ENCODE measurements around the gene ANKS1B.

ANKS1B gene

DNA sequence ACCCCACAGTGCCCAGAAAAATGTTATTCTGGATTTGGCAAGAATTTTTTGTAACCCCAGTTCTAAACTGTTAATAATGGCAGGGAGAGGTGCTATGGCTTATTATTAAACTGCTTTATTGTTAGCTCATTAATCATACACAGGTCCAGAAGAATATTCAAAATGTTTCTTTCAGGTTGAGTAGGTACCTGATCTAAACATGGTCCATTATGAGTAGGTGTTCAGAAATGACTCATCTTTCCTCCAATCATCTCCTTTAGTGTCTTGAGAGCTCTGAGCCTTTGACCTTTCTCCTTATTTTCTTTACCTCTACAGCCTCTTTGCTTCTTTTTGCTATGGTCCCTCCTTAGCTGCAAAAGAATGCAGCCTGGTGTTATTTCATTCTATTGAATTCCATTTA lies 548.2 kb downstream of the ANKS1B start:
- no peak for DNase-seq

GRCh38 chr12:99435095-99435791 lies 549.5 kb downstream of the ANKS1B start:
- DNase-seq = no peak

DNA sequence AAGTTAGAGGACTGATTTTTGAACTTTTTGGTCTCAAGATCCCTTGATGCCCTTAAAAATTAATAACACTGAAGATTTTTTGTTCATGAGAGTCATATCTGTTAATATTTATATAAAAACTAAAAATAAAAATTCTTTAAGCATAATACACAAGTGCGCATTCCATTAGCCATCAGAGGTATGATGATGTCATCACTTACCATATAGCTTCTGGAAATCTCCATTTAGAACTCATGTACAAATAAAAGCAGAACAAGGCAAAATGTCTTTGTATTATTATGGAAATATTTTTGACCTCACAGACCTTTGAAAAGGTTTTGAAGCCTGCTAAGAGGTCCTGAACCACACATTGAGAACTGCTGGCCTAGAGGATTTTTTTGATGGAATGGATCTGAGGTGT lies 551.6 kb downstream of the ANKS1B start:
- DNase-seq = no peak

GRCh38 chr12:99431203-99431602 lies 553.5 kb downstream of the ANKS1B start:
- DNase-seq = no peak

GRCh38 chr12:99427104-99427503 lies 557.6 kb downstream of the ANKS1B start:
- no peak for DNase-seq

- DNase-seq = peak; percentile 5
These were observed 566.4 kb downstream of the ANKS1B start for GRCh38 chr12:99418379-99418778.

- DNase-seq = peak; percentile 50
These were observed 571.0 kb downstream of the ANKS1B start for GRCh38 chr12:99413751-99414150.

- peak; percentile 45 for DNase-seq
These were observed 591.0 kb downstream of the ANKS1B start for GRCh38 chr12:99393763-99394162.

- DNase-seq = peak; percentile 20
These were observed 592.5 kb downstream of the ANKS1B start for GRCh38 chr12:99392091-99392850.

GRCh38 chr12:99390707-99391106 lies 594.0 kb downstream of the ANKS1B start:
- no peak for DNase-seq

DNA sequence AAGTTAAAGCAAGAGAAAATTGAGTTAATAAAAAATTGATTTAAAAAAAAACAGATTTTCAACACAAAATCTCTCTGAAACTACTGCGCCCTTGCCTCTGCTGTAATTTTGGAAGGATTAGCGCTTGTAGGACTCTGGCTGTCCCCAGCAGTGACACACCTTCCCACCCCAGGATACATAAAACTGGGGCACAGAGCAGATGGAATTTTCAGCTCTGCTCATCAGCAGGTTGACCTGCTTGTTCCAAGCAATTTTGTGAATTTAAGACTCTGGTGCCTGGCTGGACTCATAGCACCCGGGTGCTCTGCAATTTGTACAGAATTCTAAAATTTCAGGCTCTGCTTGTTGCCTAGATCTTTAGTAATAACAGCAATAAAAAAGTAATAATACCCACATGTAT lies 595.0 kb downstream of the ANKS1B start:
- DNase-seq = no peak

- no peak for DNase-seq
These were observed 596.0 kb downstream of the ANKS1B start for GRCh38 chr12:99388671-99389195.

- no peak for DNase-seq
These were observed 597.1 kb downstream of the ANKS1B start for GRCh38 chr12:99387661-99388060.

GRCh38 chr12:99386907-99387306 lies 597.8 kb downstream of the ANKS1B start:
- peak; percentile 54 for DNase-seq

- no peak for DNase-seq
These were observed 601.5 kb downstream of the ANKS1B start for GRCh38 chr12:99383258-99383657.

DNA sequence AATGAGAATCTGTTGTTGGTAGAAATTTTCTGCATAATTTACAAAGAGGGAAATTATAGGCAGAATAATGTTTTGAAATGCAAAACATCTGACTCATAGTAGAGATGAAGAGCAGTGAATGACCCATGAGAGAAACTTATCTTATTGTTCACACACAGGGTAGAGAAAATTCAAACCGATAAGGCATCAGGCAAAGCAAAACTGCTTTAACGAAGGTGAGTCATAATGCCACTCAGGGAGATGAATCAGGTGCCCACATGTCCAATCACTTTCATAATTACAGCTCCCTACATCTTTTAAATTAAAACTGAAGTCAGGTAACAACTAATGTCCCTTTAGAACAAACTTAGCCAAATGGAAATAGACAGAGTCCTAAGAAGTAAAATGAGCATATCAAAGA lies 602.7 kb downstream of the ANKS1B start:
- no peak for DNase-seq

GRCh38 chr12:99380701-99381100 lies 604.0 kb downstream of the ANKS1B start:
- no peak for DNase-seq

- no peak for DNase-seq
These were observed 610.7 kb downstream of the ANKS1B start for GRCh38 chr12:99374023-99374422.

- no peak for DNase-seq
These were observed 612.3 kb downstream of the ANKS1B start for GRCh38 chr12:99372257-99372920.

DNA sequence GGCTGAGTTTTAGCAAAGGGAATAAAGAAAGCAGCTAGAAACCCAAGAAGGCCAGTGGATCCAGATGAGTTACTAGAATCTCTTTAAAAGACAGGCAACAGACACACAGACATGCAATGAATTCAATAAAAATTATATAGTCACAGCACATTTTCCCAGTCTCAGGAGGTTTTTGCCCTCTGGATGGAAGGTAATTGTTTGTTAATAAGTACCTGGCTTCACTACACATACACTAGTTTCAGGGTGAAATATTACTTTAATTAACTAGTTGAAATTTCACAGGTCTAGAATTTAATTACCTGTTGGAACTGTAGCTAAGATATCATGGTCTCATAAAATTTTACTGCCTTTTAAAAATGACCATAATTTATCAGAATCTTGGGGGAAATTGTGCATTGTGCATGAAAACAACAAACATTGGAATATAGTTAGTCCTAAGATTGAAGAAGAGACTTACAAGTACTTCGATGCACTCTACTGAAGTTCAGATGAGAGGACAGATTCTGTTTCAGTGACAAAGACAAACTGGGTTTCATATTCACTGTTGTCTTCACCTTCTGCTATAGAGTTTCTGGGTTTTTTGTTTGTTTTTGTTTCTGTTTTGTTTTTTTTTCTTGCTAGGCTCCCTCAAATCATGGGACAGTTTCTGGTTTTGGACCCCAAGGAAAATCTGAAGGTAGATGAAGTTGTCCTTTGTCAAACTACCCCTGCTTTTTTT lies 614.2 kb downstream of the ANKS1B start:
- DNase-seq = no peak

- DNase-seq = peak; percentile 17
These were observed 617.6 kb downstream of the ANKS1B start for GRCh38 chr12:99367181-99367580.

GRCh38 chr12:99352269-99352668 lies 632.5 kb downstream of the ANKS1B start:
- DNase-seq = no peak

GRCh38 chr12:99343960-99344359 lies 640.8 kb downstream of the ANKS1B start:
- no peak for DNase-seq
